ENCODE data around the gene INSR. TPM values are rescaled to one million over a fixed set of nuclear protein-coding genes. Genes with fewer than 3 reads are reported as not detected.

INSR gene
- polyA plus RNA-seq, 1 of the 3 experiments (the other 2 are of a cell fraction), result 3.6 TPM

DNA sequence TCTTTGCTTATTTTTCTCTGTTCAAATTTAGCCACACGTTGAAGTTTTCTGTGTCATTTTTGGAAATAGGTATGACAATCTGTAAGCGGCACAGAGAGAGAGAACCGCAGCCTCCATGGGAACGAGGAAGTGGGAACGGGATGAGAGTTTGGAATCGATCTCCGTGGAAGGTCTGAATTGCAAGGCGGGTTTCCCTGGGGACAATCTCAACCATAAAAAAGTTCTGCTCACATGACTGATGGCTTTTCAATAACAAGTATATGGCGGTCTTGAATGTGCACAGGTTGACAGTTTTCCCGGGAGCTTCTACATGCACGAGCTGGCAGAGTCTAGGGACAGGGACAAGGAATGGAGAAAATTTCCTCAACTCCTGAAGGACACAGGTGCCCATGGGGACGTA, 90.9 kb downstream of the INSR start:
- no peaks in the 10 kb centered on the region for H3F3A ChIP-seq (replicated peaks; ENCODE audit: insufficient read depth)
- H3K9me2 ChIP-seq, result no peaks in the 10 kb centered on the region
- H3K9me3 ChIP-seq, result no peaks in the 10 kb centered on the region
- no peaks in the 10 kb centered on the region for H4K20me1 ChIP-seq (ENCODE audit: insufficient read depth)
- TF ChIP-seq FOSL2 (IDR thresholded peaks at IDR 0.05; ENCODE audit: borderline replicate concordance, low read depth) (no peak), ZBTB33 (IDR thresholded peaks at IDR 0.05; ENCODE audit: borderline replicate concordance, low read depth) (no peak), POLR2AphosphoS5 (IDR thresholded peaks at IDR 0.05; ENCODE audit: low read depth, low read length) (no peak), TEAD4 (IDR thresholded peaks at IDR 0.05; ENCODE audit: borderline replicate concordance, insufficient read depth) (no peak), GATA2 (CRISPR knock-in tag; IDR thresholded peaks at IDR 0.05) (no peak), TAF1 (IDR thresholded peaks at IDR 0.05; ENCODE audit: borderline replicate concordance, low read depth, low read length) (no peak), MXI1 (IDR thresholded peaks at IDR 0.05; ENCODE audit: low read depth, low read length) (no peak), ELF1 (IDR thresholded peaks at IDR 0.05) (no peak), YY1 (IDR thresholded peaks at IDR 0.05; ENCODE audit: low read depth) (no peak)
- TF ChIP-seq, protein P1, sequence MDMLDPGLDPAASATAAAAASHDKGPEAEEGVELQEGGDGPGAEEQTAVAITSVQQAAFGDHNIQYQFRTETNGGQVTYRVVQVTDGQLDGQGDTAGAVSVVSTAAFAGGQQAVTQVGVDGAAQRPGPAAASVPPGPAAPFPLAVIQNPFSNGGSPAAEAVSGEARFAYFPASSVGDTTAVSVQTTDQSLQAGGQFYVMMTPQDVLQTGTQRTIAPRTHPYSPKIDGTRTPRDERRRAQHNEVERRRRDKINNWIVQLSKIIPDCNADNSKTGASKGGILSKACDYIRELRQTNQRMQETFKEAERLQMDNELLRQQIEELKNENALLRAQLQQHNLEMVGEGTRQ (IDR thresholded peaks at IDR 0.05; ENCODE audit: borderline replicate concordance, low read depth, low read length), result no peak
- no peak overlapping the region for H2AFZ ChIP-seq (ENCODE audit: low read depth)
- no peak overlapping the region for H3K4me3 ChIP-seq (ENCODE audit: low read depth in 2 of 2, low read length in 1 of 2)
- WGBS (ENCODE audit: low lambda C conversion rate), result 94% methylated on average over 12 of the region's 12 CpGs
- no peaks in the 10 kb centered on the region for H3K27me3 ChIP-seq (ENCODE audit: insufficient read depth)
- no peak overlapping the region for H3K27ac ChIP-seq (ENCODE audit: low read depth in 2 of 2, low read length in 1 of 2)
- no peak overlapping the region for H3K4me2 ChIP-seq
- H3K36me3 ChIP-seq (replicated peaks in 1 of 2; ENCODE audit: control insufficient read depth in 1 of 2, insufficient read depth in 2 of 2, low read length in 1 of 2), result no peaks in the 10 kb centered on the region
- CTCF ChIA-PET, result no interaction called here
- H3K4me1 ChIP-seq (ENCODE audit: control insufficient read depth in 1 of 2, insufficient read depth in 2 of 2, low read depth in 1 of 2, low read length in 1 of 2), result peaks cover 0 to 3% of the 10 kb centered on the region in 2 experiments; a peak in 1 of 4 replicates
- no peaks in the 10 kb centered on the region for H3K79me2 ChIP-seq (ENCODE audit: insufficient read depth)
- POLR2A ChIA-PET, result interaction anchor here (0.6 kb wide), 1 partner anchor 262 kb away, joined by 3 read pairs; no protein-coding TSS in a partner anchor
- DNase-seq, result no peak
- no peak overlapping the region for H3K9ac ChIP-seq

DNA sequence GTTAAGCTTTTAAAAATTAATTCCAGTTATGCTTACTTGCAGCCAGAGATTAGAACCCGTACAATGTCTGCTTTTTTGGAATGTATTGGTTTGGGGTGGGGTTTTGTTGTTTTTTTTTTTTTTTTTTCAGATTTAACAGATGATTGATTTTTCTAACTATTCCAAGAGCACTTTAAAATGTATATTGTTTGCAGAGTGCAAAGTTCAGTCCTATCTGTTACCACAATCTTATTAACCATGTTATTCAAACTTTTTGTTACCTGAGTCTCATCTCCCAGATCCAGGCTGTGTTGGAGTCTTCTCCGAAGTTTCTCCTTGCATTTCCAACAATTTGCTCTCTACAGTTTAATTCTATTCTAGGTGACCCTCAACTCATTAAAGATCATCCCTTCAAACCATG, 91.3 kb downstream of the INSR start:
- CTCF ChIA-PET, result no interaction called here
- POLR2A ChIA-PET, result interaction anchor here (0.6 kb wide), 1 partner anchor 263 kb away, joined by 3 read pairs; no protein-coding TSS in a partner anchor

More for the DNA sequence above, 91.3 kb downstream of the INSR start:
- Histone ChIP-seq H4K20me1 (ENCODE audit: insufficient read depth) (no peaks in the 10 kb centered on the region), H3K36me3 (replicated peaks in 1 of 2; ENCODE audit: control insufficient read depth in 1 of 2, insufficient read depth in 2 of 2, low read length in 1 of 2) (no peaks in the 10 kb centered on the region), H3K4me2 (no peak overlapping the region), H3K27ac (ENCODE audit: low read depth in 2 of 2, low read length in 1 of 2) (no peak overlapping the region), H3K27me3 (ENCODE audit: insufficient read depth) (no peaks in the 10 kb centered on the region), H3K9me2 (no peaks in the 10 kb centered on the region), H3F3A (replicated peaks; ENCODE audit: insufficient read depth) (no peaks in the 10 kb centered on the region), H3K9ac (no peak overlapping the region), H2AFZ (ENCODE audit: low read depth) (no peak overlapping the region), H3K4me3 (ENCODE audit: low read depth in 2 of 2, low read length in 1 of 2) (no peak overlapping the region), H3K79me2 (ENCODE audit: insufficient read depth) (no peaks in the 10 kb centered on the region), H3K4me1 (ENCODE audit: control insufficient read depth in 1 of 2, insufficient read depth in 2 of 2, low read depth in 1 of 2, low read length in 1 of 2) (peaks cover 0 to 3% of the 10 kb centered on the region in 2 experiments; a peak in 1 of 4 replicates), H3K9me3 (no peaks in the 10 kb centered on the region)
- DNase-seq, result no peak
- 87% methylated on average over 2 of the region's 2 CpGs for WGBS (ENCODE audit: low lambda C conversion rate)
- TF ChIP-seq POLR2AphosphoS5 (IDR thresholded peaks at IDR 0.05; ENCODE audit: low read depth, low read length) (no peak), RFX5 (IDR thresholded peaks at IDR 0.05; ENCODE audit: low read length) (no peak)
